Liver (tissue), 9 donors: ENCODE measurements around the gene BOD1L1. TPM values are rescaled to one million over a fixed set of nuclear protein-coding genes. Genes with fewer than 3 reads are reported as not detected.

Source experiments
- DNase-seq: peaks from one replicate; pipeline ENCODE4 v3.0.0-alpha.2; 2017; ENCODE audit warnings: low spot score
- H3K27ac ChIP-seq, 2 donors: one replicate each; pipeline ENCODE4 v1.7.0; 2013; ENCODE audit warnings: inconsistent platforms in 2 of 2, low read length in 2 of 2, control low read depth in 1 of 2, low read depth in 1 of 2, mild to moderate bottlenecking in 1 of 2
- H3K27me3 ChIP-seq, 4 donors: one replicate each; pipeline versions ENCODE4 v1.6.1 to v1.7.0; 2013; ENCODE audit warnings: low read length in 3 of 4, inconsistent platforms in 1 of 4, mild to moderate bottlenecking in 1 of 4, moderate library complexity in 1 of 4; ENCODE audit not compliant: control insufficient read depth in 4 of 4, insufficient read depth in 4 of 4
- H3K36me3 ChIP-seq, 4 donors: one replicate each; pipeline versions ENCODE4 v1.6.1 to v1.7.0; 2013; ENCODE audit warnings: low read length in 3 of 4, mild to moderate bottlenecking in 3 of 4, low read depth in 1 of 4, moderate library complexity in 1 of 4; ENCODE audit not compliant: control insufficient read depth in 4 of 4, insufficient read depth in 3 of 4
- H3K4me1 ChIP-seq, 4 donors: one replicate each; pipeline versions ENCODE4 v1.6.1 to v1.7.0; 2013; ENCODE audit warnings: low read length in 3 of 4, mild to moderate bottlenecking in 3 of 4, moderate library complexity in 1 of 4; ENCODE audit not compliant: control insufficient read depth in 4 of 4, insufficient read depth in 4 of 4
- H3K4me3 ChIP-seq, 3 donors: one replicate each; pipeline versions ENCODE4 v1.6.1 to v1.7.0; 2013; ENCODE audit warnings: low read length in 3 of 3, control low read depth in 1 of 3, low read depth in 1 of 3, mild to moderate bottlenecking in 1 of 3
- H3K9ac ChIP-seq, 2 donors: one replicate each; pipeline ENCODE4 v1.7.0; 2013; ENCODE audit warnings: low read length in 2 of 2, mild to moderate bottlenecking in 2 of 2, moderate library complexity in 2 of 2, control low read depth in 1 of 2, low read depth in 1 of 2
- H3K9me3 ChIP-seq, 4 donors: one replicate each; pipeline versions ENCODE4 v1.6.1 to v1.7.0; 2013; ENCODE audit warnings: low read length in 3 of 4; ENCODE audit not compliant: control insufficient read depth in 4 of 4
- CTCF ChIP-seq: fragments of 150-350 bp; IDR thresholded peaks from 2 replicates; pipeline ENCODE4 v1.5.1; 2017; ENCODE audit warnings: improper control_type of control experiment, low read depth, low read length; ENCODE audit not compliant: missing input control
- EGR1 ChIP-seq, 2 donors: IDR thresholded peaks; 2 replicates each; pipeline ENCODE4 v1.6.1; 2016 to 2018; ENCODE audit warnings: antibody characterized with exemption in 2 of 2, low read depth in 2 of 2
- FOXA1 ChIP-seq: IDR thresholded peaks from 2 replicates; pipeline ENCODE4 v1.6.1; 2016; ENCODE audit warnings: antibody characterized with exemption
- FOXA2 ChIP-seq: IDR thresholded peaks from 2 replicates; pipeline ENCODE4 v1.6.1; 2016; ENCODE audit warnings: antibody characterized with exemption
- GABPA ChIP-seq, 2 donors: IDR thresholded peaks in 1 of 2; conservative IDR thresholded peaks in 1 of 2; 2 replicates each; pipeline ENCODE4 v1.6.1; 2016; ENCODE audit warnings: antibody characterized with exemption in 2 of 2, mild to moderate bottlenecking in 1 of 2, moderate library complexity in 1 of 2
- HNF4A ChIP-seq, 2 donors: conservative IDR thresholded peaks; 2 replicates each; pipeline ENCODE4 v1.6.1; 2016; ENCODE audit warnings: antibody characterized with exemption in 2 of 2, mild to moderate bottlenecking in 2 of 2
- HNF4G ChIP-seq: IDR thresholded peaks from 2 replicates; pipeline ENCODE4 v1.6.1; 2016; ENCODE audit warnings: antibody characterized with exemption
- MAX ChIP-seq: IDR thresholded peaks from 2 replicates; pipeline ENCODE4 v1.6.1; 2016; ENCODE audit warnings: antibody characterized with exemption
- NR2F2 ChIP-seq: IDR thresholded peaks from 2 replicates; pipeline ENCODE4 v1.6.1; 2016; ENCODE audit warnings: antibody characterized with exemption
- REST ChIP-seq: IDR thresholded peaks from 2 replicates; pipeline ENCODE4 v1.6.1; 2016; ENCODE audit warnings: antibody characterized with exemption, mild to moderate bottlenecking
- YY1 ChIP-seq: IDR thresholded peaks from 2 replicates; pipeline ENCODE4 v1.6.1; 2016; ENCODE audit warnings: antibody characterized with exemption, mild to moderate bottlenecking
- ZBTB33 ChIP-seq: IDR thresholded peaks from 2 replicates; pipeline ENCODE4 v1.6.1; 2016; ENCODE audit warnings: antibody characterized with exemption
- WGBS: extraction: QIAGEN DNeasy Blood & Tissue Kit; methylation state at CpG from one replicate; pipeline ENCODE4 v1.1.7; 2013; 5-methylcytosine and 5-hydroxymethylcytosine counted together
- polyA plus RNA-seq, 2 donors: library from polyadenylated mRNA; stranded (reverse) in 1 of 2; unstranded in 1 of 2; fragments of 200-250 nt in 1 of 2; fragments of >200 nt in 1 of 2; fragmentation: Nextera tagmentation in 1 of 2; extraction: Ambion mirVana in 1 of 2; gene quantifications; one replicate each; pipeline versions ENCODE4 v1.2.1 to v1.2.3, GENCODE V29; 2013 to 2015
- total RNA-seq, 2 donors: library from RNA; depleted of rRNA; stranded (reverse); fragments of >200 nt; gene quantifications; one replicate each; pipeline ENCODE4 v1.2.3, GENCODE V29; 2014
- donor health status: healthy.
- donor health status: healthy.
- donor health status: healthy.
- donor health status: healthy.
- donor health status: healthy.

The BOD1L1 gene
- total and polyA plus RNA-seq, 4 donors = 4.1 to 19.2 (median 10.2) TPM

- H3K36me3 ChIP-seq = no peaks in the 10 kb centered on the region
- H3K4me3 ChIP-seq = peak overlapping the region in 1 of 3 donors; percentile 66
- no peak for TF ChIP-seq EGR1 (IDR thresholded peaks at IDR 0.05; ENCODE audit: low read depth in 2 of 2)
- 31% methylated on average over 30 of the region's 30 CpGs for WGBS
- H3K27me3 ChIP-seq = peaks cover 7 to 34% (median 26%) of the 10 kb centered on the region in 4 donors
- no peak overlapping the region for H3K27ac ChIP-seq
- peaks cover 0 to 6% (median under 1%) of the 10 kb centered on the region in 4 donors for H3K9me3 ChIP-seq
- H3K9ac ChIP-seq = no peak overlapping the region
- H3K4me1 ChIP-seq = peaks cover 29 to 63% (median 39%) of the 10 kb centered on the region in 4 donors
- no peak for DNase-seq
Observed at GRCh38 chr4:13543032-13543838, 84.3 kb downstream of the BOD1L1 start.

- TF ChIP-seq REST = no peak
- TF ChIP-seq FOXA2 = no peak
- TF ChIP-seq HNF4G = no peak
- no peak for TF ChIP-seq EGR1 (IDR thresholded peaks at IDR 0.05; ENCODE audit: low read depth in 2 of 2)
- no peak for TF ChIP-seq GABPA (IDR thresholded peaks at IDR 0.05 in 1 of 2, conservative IDR thresholded peaks at IDR 0.05 in 1 of 2)
- TF ChIP-seq MAX = no peak
- no peak for TF ChIP-seq NR2F2
- no peak for TF ChIP-seq ZBTB33
- TF ChIP-seq HNF4A (conservative IDR thresholded peaks at IDR 0.05) = no peak
- TF ChIP-seq CTCF = no peak
- no peak for TF ChIP-seq FOXA1
- no peak for TF ChIP-seq YY1
- DNase-seq = no peak
- Histone ChIP-seq H3K9ac (no peak overlapping the region), H3K4me1 (peaks cover 29 to 65% (median 36%) of the 10 kb centered on the region in 4 donors), H3K9me3 (peaks cover 0 to 6% (median under 1%) of the 10 kb centered on the region in 4 donors), H3K36me3 (no peaks in the 10 kb centered on the region), H3K4me3 (peak overlapping the region in 1 of 3 donors; percentile 31), H3K27me3 (peaks cover 7 to 34% (median 27%) of the 10 kb centered on the region in 4 donors), H3K27ac (no peak overlapping the region)
- 34% methylated on average over 27 of the region's 27 CpGs for WGBS
Observed at GRCh38 chr4:13542577-13543031, 84.9 kb downstream of the BOD1L1 start.
